ENCODE data around the gene SSB.
"Not testable (repeated sequence)": the region's sequence is repeated elsewhere in the genome, so short reads cannot be mapped to it uniquely, and the experiment has no call there.

Gene SSB

DNA sequence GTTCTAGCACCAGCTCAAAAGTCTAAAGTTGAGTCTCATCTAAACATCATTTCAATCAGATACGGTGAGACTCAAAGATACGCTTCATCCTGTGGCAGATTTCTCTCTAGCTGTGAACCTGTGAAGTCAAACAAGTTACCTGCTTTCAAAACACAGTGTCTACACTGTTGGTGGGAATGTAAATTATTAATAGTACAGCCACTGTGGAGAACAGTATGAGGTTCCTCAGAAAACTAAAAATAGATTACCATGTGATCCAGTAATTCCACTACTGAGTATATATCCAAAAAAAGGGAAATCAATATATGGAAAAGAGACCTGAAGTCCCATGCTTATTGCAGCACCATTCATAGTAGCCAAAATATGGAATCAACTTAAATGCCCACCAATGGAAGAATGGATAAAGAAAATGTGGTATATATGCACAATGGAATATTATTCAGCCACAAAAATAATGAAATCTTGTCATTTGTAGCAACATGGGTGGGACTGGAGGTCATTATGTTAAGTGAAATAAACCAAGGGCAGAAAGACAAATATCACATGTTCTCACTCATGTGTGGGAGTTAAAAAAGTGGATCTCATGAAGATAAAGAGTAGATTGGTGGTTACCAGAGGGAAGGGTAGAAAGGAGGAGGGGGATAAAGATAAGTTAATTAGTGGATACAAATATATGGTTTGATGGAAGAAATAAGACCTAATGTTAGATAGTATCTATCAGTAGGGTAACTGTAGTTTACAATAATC is 40.2 kb downstream of the SSB start:
- DNase-seq = no peak

DNA sequence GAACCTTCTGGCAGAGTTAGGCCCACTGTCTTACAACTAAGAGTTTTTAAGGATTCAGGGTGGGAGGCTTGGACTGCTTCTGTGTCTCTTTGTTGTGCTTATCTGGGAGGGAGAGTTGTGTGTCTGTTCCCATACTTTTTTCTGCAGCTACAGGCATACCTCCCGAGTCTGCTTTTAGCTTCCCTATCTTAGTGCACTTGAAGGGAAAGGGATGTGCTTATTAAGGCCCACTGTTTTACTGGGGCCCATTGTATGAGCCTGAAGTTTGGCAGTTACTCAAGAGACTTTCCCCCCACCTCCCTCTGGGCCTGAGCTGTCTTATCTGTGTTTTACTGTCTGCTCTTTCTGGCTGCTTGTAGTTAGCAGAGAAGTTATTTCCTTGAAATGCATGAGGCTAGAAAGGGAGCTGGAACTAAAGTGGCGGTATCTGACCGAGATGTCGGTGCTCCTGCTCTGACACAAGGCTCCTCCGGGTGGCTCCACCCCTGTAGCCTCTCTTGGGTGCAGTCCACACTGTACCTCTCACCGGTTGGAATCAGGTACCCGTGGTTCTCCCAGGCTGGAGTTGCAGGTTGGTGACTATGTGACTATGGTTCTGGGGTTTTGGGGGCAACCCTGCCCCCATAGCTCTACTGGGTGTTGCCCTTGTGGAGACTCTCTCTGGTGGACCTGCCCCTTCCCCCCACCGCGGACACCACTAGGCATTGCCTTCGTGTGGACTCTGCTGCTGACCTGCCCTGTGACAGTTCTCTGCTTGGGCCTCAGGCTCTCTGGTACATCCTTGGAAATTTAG is 41.5 kb downstream of the SSB start:
- no peak for DNase-seq

DNA sequence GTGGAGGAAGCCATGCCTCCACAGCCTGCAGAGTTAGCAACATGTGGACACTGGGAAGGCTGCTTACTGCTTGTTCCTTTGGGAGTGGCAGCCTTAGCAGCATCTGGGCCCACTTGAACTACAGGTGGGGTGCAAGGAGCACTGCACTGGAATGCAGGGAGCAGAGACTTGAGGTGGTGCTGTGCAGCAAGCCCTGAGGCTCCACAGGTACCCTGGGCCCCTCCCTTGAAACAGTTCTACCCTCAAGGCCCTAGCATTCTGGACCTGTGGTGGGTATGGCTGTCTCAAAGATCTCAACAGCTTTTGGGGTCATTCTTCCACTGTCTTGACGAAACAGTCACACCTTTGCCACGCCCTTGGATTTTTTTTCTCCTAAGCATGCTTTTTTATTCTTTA is 42.1 kb downstream of the SSB start:
- DNase-seq = no peak

DNA sequence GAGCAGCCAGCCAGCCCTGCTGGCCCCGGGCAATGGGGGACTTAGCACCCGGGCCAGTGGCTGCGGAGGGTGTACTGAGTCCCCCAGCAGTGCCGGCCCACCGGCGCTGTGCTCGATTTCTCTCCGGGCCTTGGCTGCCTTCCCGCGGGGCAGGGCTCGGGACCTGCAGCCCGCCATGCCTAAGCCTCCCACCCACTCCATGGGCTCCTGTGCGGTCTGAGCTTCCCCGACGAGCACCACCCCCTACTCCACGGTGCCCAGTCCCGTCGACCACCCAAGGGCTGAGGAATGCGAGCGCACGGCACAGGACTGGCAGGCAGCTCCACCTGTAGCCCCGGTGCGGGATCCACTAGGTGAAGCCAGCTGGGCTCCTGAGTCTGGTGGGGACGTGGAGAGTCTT is 43.0 kb downstream of the SSB start:
- not testable (repeated sequence) for DNase-seq

DNA sequence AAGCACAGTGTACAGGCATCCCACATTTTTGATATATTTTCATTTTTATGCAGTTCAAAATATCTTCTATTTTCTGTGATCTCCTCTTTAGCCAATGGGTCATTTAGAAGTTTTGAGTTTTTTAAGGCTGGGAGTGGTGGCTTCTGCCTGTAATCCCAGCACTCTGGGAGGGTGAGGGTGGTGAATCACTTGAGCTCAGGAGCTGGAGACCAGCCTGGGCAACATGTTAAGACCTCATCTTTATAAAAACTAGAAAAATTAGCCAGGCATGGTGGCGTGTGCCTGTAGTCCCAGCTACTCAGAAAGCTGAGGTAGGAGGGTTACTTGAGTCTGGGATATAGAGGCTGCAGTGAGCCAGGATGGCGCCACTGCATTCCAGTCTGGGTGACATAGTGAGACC is 46.3 kb downstream of the SSB start:
- no peak for DNase-seq

DNA sequence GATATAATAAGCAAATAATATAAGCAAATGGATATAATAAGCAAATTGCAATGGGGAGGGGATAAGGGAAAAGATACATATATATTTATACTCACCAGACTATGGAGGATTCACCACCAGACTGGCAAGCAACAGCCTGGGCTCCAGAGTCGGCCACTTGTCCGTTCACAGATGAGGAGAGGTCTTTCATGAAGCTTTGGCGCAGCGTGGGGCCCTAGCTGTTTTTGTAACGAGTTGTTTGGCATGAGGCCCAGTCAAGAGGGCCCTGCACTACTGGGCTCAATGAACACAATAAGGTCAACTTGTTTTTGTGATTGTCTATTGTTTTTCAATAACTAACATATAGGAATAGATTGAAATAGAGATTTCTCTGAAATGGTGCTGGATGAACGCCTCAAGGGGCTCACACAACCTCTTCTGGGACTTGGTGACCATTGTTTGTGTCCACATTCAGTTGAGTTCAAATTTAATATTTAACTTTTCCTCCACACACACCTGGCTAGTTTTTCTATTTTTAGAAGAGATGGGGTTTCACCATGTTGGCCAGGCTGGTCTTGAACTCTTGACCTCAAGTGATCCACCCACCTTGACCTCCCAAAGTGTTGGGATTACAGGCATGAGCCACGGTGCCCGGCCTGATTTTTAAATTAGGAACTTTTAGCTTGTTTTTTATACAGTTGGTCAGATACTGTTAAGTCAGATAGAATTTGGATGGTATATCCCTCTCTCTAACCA is 50.5 kb downstream of the SSB start:
- not testable (repeated sequence) for DNase-seq

DNA sequence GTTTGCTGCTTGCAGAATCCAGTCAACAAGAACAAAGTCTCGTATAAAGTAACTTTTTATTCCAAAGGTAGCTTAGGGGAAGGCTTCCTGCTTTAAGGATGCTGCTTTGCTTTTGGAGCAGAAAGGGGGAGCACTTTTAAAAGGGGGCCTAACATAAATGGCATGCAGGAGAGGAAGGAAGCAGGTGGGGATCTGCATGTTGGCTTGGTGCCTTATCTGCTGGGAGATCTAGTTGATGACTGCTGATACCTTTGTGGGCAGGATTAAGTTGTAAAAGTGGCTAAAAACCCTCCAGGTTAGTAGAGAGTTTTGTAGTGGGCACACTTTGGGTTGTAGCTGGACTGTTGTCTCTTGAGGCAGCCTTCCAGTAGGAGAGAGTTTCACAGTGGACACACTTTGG is 51.0 kb downstream of the SSB start:
- no peak for DNase-seq

DNA sequence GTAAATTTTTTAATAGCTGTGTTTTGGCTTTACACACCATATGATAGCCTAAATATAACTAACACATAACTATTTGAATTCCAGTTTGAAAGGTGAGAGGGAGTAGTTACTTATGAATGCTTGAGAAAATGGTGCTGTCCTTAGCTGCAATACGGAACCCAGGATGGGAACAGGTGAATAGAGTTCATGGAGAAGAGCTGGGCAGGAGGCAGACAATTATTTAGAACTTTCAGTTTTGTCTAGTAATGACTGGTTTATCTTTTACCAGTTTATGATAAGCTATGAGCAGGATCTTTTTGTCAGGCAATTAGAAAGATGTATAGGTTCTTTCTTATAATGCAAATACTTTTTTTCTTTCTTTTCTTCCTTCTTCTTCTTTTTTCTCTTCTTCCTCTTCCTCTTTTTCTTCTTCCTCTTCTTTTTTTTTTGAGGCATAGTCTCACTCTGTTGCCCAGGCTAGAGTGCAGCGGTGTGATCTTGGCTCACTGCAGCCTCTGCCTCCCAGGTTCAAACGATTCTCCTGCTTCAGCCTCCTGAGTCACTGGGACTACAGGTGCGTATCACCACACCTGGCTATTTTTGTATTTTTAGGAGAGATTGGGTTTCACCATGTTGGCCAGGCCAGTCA is 54.5 kb downstream of the SSB start:
- DNase-seq = no peak

DNA sequence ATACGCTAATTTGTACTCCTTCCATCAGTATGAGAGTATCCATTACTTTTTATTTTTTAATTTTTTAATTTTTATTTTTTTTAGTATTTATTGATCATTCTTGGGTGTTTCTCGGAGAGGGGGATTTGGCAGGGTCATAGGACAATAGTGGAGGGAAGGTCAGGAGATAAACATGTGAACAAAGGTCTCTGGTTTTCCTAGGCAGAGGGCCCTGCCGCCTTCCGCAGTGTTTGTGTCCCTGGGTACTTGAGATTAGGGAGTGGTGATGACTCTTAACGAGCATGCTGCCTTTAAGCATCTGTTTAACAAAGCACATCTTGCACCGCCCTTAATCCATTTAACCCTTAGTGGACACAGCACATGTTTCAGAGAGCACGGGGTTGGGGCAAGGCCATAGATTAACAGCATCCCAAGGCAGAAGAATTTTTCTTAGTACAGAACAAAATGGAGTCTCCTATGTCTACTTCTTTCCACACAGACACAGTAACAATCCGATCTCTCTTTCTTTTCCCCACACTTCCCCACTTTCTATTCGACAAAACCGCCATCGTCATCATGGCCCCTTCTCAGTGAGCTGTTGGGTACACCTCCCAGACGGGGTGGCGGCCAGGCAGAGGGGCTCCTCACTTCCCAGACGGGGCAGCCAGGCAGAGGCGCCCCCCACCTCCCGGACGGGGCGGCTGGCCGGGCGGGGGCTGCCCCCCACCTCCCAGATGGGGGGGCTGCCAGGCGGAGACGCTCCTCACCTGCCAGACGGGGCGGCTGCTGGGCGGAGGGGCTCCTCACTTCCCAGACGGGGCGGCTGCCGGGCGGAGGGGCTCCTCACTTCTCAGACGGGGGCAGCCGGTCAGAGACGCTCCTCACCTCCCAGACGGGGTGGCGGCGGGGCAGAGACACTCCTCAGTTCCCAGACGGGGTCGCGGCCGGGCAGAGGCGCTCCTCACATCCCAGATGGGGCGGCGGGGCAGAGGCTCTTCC is 56.9 kb downstream of the SSB start:
- DNase-seq = not testable (repeated sequence)

DNA sequence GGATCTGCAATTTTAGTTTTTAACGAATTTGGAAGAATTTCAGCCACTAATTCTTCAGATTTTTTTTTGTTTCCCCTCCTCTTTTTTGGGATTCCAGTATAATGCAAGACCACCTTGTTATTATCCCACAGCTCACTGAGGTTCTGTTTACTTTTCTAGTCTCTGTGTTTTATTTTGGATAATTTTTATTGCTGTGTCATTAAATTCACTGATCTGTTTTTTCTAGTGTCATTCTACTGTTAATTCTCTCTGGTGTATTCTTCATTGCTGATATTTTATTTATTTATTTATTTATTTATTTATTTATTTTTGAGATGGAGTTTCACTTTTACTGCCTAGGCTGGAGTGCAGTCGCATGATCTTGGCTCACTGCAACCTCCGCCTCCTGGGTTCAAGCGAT is 60.8 kb downstream of the SSB start:
- no peak for DNase-seq

DNA sequence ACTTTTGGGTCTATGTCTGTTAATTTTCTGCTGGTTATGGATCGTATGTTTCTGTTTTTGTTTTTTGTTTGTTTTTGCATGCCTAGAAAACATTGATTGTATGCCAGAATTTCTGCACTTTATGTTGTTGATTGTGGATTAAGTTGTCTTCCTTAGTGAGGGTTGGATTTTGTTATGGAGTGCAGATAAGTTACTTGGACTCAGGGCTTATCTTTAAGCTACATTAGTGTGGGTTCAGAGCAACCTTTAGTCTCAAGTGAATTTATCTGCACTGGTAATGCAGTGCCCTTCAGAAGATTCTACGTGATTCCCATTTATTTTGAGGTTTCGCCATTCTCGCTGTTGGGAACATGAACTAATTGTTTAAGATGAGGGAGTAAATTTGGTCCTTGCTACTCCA is 61.5 kb downstream of the SSB start:
- DNase-seq = no peak
